ENCODE results near the gene TKTL1. TPM values are rescaled to one million over a fixed set of nuclear protein-coding genes. Genes with fewer than 3 reads are reported as not detected.

Gene TKTL1
- total and polyA plus RNA-seq, 2 donors (not counting 1 experiment from before 2014, with no cell fraction given), result not detected

DNA sequence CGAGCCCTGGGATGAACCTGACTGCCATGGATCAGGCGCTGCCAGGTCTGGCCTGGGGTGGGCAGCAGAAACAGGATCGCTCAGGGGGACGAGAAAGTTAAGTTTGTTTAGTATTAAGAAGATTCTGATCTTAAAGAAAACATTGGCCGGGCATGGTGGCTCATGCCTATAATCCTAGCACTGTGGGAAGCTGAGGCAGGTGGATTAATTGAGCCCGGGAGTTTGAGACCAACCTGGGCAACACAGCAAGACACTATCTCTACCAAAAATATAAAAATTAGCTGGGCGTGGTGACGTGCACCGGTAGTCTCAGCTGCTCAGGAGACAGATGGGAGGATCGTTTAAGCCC, 79.5 kb downstream of the TKTL1 start:
- DNase-seq (ENCODE audit: low read depth in 2 of 2), result no peak
- Histone ChIP-seq H3K27ac (ENCODE audit: insufficient read depth, low read length) (no peak overlapping the region), H3K4me2 (ENCODE audit: extremely low read depth, insufficient read depth, low read length) (peak overlapping the region; percentile 13), H3K4me1 (ENCODE audit: control insufficient read depth, extremely low read depth, insufficient read depth, low read length) (no peaks in the 10 kb centered on the region), H4K20me1 (ENCODE audit: control insufficient read depth, extremely low read depth, insufficient read depth, low read length) (no peaks in the 10 kb centered on the region), H3K9me3 (ENCODE audit: control insufficient read depth, insufficient read depth, low read depth, low read length) (no peaks in the 10 kb centered on the region), H3K79me2 (ENCODE audit: control insufficient read depth, insufficient read depth, low read length) (peaks cover 31% of the 10 kb centered on the region), H3K4me3 (replicated peaks in 1 of 4; ENCODE audit: control extremely low read depth in 1 of 4, insufficient read depth in 1 of 4, low read depth in 3 of 4, low read length in 4 of 4) (peak overlapping the region in 1 of 4 experiments; percentile 48), H2AFZ (ENCODE audit: low read length) (no peak overlapping the region), H3K27me3 (ENCODE audit: control insufficient read depth, insufficient read depth, low read length) (no peaks in the 10 kb centered on the region), H3K9ac (ENCODE audit: insufficient read depth, low read length) (no peak overlapping the region), H3K36me3 (ENCODE audit: control insufficient read depth, insufficient read depth, low read length) (peaks cover under 1% of the 10 kb centered on the region)
- TF ChIP-seq, protein P1, sequence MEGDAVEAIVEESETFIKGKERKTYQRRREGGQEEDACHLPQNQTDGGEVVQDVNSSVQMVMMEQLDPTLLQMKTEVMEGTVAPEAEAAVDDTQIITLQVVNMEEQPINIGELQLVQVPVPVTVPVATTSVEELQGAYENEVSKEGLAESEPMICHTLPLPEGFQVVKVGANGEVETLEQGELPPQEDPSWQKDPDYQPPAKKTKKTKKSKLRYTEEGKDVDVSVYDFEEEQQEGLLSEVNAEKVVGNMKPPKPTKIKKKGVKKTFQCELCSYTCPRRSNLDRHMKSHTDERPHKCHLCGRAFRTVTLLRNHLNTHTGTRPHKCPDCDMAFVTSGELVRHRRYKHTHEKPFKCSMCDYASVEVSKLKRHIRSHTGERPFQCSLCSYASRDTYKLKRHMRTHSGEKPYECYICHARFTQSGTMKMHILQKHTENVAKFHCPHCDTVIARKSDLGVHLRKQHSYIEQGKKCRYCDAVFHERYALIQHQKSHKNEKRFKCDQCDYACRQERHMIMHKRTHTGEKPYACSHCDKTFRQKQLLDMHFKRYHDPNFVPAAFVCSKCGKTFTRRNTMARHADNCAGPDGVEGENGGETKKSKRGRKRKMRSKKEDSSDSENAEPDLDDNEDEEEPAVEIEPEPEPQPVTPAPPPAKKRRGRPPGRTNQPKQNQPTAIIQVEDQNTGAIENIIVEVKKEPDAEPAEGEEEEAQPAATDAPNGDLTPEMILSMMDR (conservative IDR thresholded peaks at IDR 0.05 in 1 of 2, IDR thresholded peaks at IDR 0.05 in 1 of 2; ENCODE audit: low read depth in 1 of 2, low read length in 2 of 2), result no peak
- TF ChIP-seq EZH2 (IDR thresholded peaks at IDR 0.05; ENCODE audit: low read length, missing control alignments), result no peak

DNA sequence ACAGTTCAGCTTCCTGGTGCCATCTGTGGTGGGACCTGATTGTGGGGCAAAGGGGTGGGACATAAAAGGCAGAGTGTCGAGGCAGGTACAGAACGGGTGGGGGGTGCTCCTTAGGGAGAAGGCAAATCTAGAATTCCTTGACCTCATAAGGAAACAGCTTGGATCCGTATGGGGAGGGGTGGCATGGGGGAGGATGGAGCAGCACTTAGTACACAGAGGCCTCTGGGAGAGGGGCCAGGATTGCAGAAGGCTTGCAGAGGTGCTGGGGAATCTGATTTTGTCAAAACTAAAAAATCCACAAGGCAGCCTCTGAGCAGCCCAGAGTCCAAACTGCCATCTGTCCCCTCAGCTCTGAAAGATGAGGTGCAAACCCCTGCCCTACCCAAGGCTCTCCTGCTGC, 81.2 kb downstream of the TKTL1 start:
- Histone ChIP-seq H3K36me3 (ENCODE audit: control insufficient read depth, insufficient read depth, low read length) (peaks cover 3% of the 10 kb centered on the region), H3K4me1 (ENCODE audit: control insufficient read depth, extremely low read depth, insufficient read depth, low read length) (peaks cover 5% of the 10 kb centered on the region), H3K4me2 (ENCODE audit: extremely low read depth, insufficient read depth, low read length) (no peak overlapping the region), H2AFZ (ENCODE audit: low read length) (no peak overlapping the region), H3K27me3 (ENCODE audit: control insufficient read depth, insufficient read depth, low read length) (no peaks in the 10 kb centered on the region), H3K27ac (ENCODE audit: insufficient read depth, low read length) (no peak overlapping the region), H3K9me3 (ENCODE audit: control insufficient read depth, insufficient read depth, low read depth, low read length) (no peaks in the 10 kb centered on the region), H4K20me1 (ENCODE audit: control insufficient read depth, extremely low read depth, insufficient read depth, low read length) (no peaks in the 10 kb centered on the region), H3K9ac (ENCODE audit: insufficient read depth, low read length) (no peak overlapping the region), H3K4me3 (replicated peaks in 1 of 4; ENCODE audit: control extremely low read depth in 1 of 4, insufficient read depth in 1 of 4, low read depth in 3 of 4, low read length in 4 of 4) (no peak overlapping the region), H3K79me2 (ENCODE audit: control insufficient read depth, insufficient read depth, low read length) (peaks cover 31% of the 10 kb centered on the region)
- TF ChIP-seq, protein P1 (conservative IDR thresholded peaks at IDR 0.05 in 1 of 2, IDR thresholded peaks at IDR 0.05 in 1 of 2; ENCODE audit: low read depth in 1 of 2, low read length in 2 of 2), result no peak
- TF ChIP-seq EZH2 (IDR thresholded peaks at IDR 0.05; ENCODE audit: low read length, missing control alignments), result no peak
- DNase-seq (ENCODE audit: low read depth in 2 of 2), result peak in 1 of 2 donors; percentile 55

DNA sequence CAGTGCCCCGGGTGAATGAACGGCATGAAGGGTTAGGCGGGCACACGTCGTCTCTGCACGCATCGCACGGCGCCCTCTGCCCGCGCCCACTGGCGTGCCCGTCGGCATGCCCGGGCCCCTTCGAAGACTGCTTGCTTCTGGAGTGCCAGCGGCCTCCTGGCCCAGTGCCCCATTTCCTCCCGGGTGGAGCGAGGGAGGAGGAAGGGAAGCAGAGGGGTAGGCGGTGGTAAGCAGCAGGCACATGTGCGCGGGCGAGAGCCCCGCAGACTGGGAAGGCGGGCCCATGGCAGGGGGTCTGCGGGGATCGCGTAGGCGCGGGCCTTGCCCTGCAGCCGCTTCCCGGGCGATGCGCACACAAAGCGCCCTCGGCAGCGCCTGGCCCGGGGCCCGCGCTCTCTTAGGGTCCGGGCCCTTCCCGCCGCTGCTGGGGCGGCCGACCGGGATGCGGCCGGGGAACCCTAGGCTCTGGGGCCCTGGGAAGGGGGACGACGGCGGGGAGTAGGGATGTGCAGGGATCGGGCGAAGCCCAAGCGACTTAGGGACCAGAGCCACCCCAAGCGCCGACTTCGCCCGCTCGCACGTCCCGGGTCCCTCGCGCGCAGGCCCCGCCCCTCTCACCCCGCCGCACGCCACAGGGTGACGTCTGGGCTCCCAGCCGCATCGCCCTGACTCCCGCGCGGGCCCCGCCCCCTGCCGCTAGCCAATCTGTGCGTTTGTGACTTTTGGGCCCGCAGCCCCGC, 82.6 kb downstream of the TKTL1 start:
- peaks cover 5% of the 10 kb centered on the region for H3K4me1 ChIP-seq (ENCODE audit: control insufficient read depth, extremely low read depth, insufficient read depth, low read length)
- peaks cover 24% of the 10 kb centered on the region for H3K79me2 ChIP-seq (ENCODE audit: control insufficient read depth, insufficient read depth, low read length)
- no peaks in the 10 kb centered on the region for H4K20me1 ChIP-seq (ENCODE audit: control insufficient read depth, extremely low read depth, insufficient read depth, low read length)
- no peaks in the 10 kb centered on the region for H3K27me3 ChIP-seq (ENCODE audit: control insufficient read depth, insufficient read depth, low read length)
- TF ChIP-seq, protein P1 (conservative IDR thresholded peaks at IDR 0.05 in 1 of 2, IDR thresholded peaks at IDR 0.05 in 1 of 2; ENCODE audit: low read depth in 1 of 2, low read length in 2 of 2), result no peak
- no peak for TF ChIP-seq EZH2 (IDR thresholded peaks at IDR 0.05; ENCODE audit: low read length, missing control alignments)
- DNase-seq (ENCODE audit: low read depth in 2 of 2), result peak in 1 of 2 donors; percentile 49
- peaks cover 3% of the 10 kb centered on the region for H3K36me3 ChIP-seq (ENCODE audit: control insufficient read depth, insufficient read depth, low read length)
- peak overlapping the region in 3 of 4 experiments; percentile 25 to 52 (median 33) for H3K4me3 ChIP-seq (replicated peaks in 1 of 4; ENCODE audit: control extremely low read depth in 1 of 4, insufficient read depth in 1 of 4, low read depth in 3 of 4, low read length in 4 of 4)
- H3K4me2 ChIP-seq (ENCODE audit: extremely low read depth, insufficient read depth, low read length), result peak overlapping the region; percentile 51
- no peaks in the 10 kb centered on the region for H3K9me3 ChIP-seq (ENCODE audit: control insufficient read depth, insufficient read depth, low read depth, low read length)
- no peak overlapping the region for H2AFZ ChIP-seq (ENCODE audit: low read length)
- H3K27ac ChIP-seq (ENCODE audit: insufficient read depth, low read length), result peak overlapping the region; percentile 90
- peak overlapping the region; percentile 76 for H3K9ac ChIP-seq (ENCODE audit: insufficient read depth, low read length)

Measured in fibroblast of lung (primary cell).